Fibroblast of lung (primary cell): ENCODE data around the gene RASEF. TPM values are rescaled to one million over a fixed set of nuclear protein-coding genes. Genes with fewer than 3 reads are reported as not detected.
A peak's percentile ranks its signal among the peaks of the same experiment; 100 is the strongest.

Experiments
- DNase-seq, 2 donors: peaks; one replicate each; pipeline versions ENCODE4 v3.0.0 to v3.0.0-alpha.2; 2010; ENCODE audit warnings: low read depth in 2 of 2
- H2AFZ ChIP-seq: 2 replicates; pipeline ENCODE4 v1.5.1; 2012; ENCODE audit warnings: low read length, control low read depth, inconsistent platforms
- H3K27ac ChIP-seq: 2 replicates; pipeline ENCODE4 v1.5.1; 2011; ENCODE audit warnings: low read length, control low read depth; ENCODE audit not compliant: insufficient read depth
- H3K27me3 ChIP-seq: 2 replicates; pipeline ENCODE4 v1.5.1; 2011; ENCODE audit warnings: mild to moderate bottlenecking, low read length; ENCODE audit not compliant: control insufficient read depth, insufficient read depth
- H3K36me3 ChIP-seq: 2 replicates; pipeline ENCODE4 v1.5.1; 2011; ENCODE audit warnings: low read length; ENCODE audit not compliant: control insufficient read depth, insufficient read depth
- H3K4me1 ChIP-seq: 2 replicates; pipeline ENCODE4 v1.5.1; 2011; ENCODE audit warnings: low read length; ENCODE audit not compliant: control insufficient read depth, insufficient read depth; ENCODE audit errors: extremely low read depth
- H3K4me2 ChIP-seq: 2 replicates; pipeline ENCODE4 v1.5.1; 2011; ENCODE audit warnings: low read length, control low read depth; ENCODE audit not compliant: insufficient read depth; ENCODE audit errors: extremely low read depth
- H3K4me3 ChIP-seq, 4 experiments: fragments of 200-600 bp in 1 of 4; sonication (generic) in 1 of 4; replicated peaks in 1 of 4; 2 replicates each; pipeline ENCODE4 v1.5.1; 2011 to 2016; ENCODE audit warnings: low read length in 4 of 4, low read depth in 3 of 4, mild to moderate bottlenecking in 3 of 4, control low read depth in 2 of 4, inconsistent platforms in 1 of 4, mixed read lengths in 1 of 4; ENCODE audit not compliant: insufficient read depth in 1 of 4; ENCODE audit errors: control extremely low read depth in 1 of 4
- H3K79me2 ChIP-seq: 2 replicates; pipeline ENCODE4 v1.5.1; 2012; ENCODE audit warnings: mild to moderate bottlenecking, low read length, inconsistent platforms; ENCODE audit not compliant: control insufficient read depth, insufficient read depth
- H3K9ac ChIP-seq: 2 replicates; pipeline ENCODE4 v1.5.1; 2011; ENCODE audit warnings: mild to moderate bottlenecking, low read length, control low read depth; ENCODE audit not compliant: insufficient read depth
- H3K9me3 ChIP-seq: 2 replicates; pipeline ENCODE4 v1.5.1; 2012; ENCODE audit warnings: low read depth, low read length; ENCODE audit not compliant: control insufficient read depth, insufficient read depth
- H4K20me1 ChIP-seq: 2 replicates; pipeline ENCODE4 v1.5.1; 2011; ENCODE audit warnings: low read length; ENCODE audit not compliant: control insufficient read depth, insufficient read depth; ENCODE audit errors: extremely low read depth
- EZH2 ChIP-seq: IDR thresholded peaks from 2 replicates; pipeline ENCODE4 v1.5.1; 2012; ENCODE audit warnings: low read length, control low read depth, mild to moderate bottlenecking; ENCODE audit errors: missing control alignments
- polyA plus RNA-seq, 2 donors: library from polyadenylated mRNA; depleted of rRNA in 1 of 2; stranded (reverse) in 1 of 2; unstranded in 1 of 2; fragments of >200 nt; gene quantifications; 2 replicates each; pipeline ENCODE4 v1.2.1, GENCODE V29; 2011 to 2012; ENCODE audit warnings: missing spikeins in 1 of 2
- total RNA-seq: library from RNA; depleted of rRNA; stranded (reverse); fragments of >200 nt; gene quantifications from 2 replicates; pipeline ENCODE4 v1.2.1, GENCODE V29; 2014
- TF ChIP-seq, protein P1 (sequence below), 2 donors: IDR thresholded peaks in 1 of 2; conservative IDR thresholded peaks in 1 of 2; 1 replicate in 1 of 2; 2 replicates in 1 of 2; pipeline ENCODE4 v1.5.1; 2011 to 2012; ENCODE audit warnings: low read length in 2 of 2, control low read depth in 1 of 2, inconsistent platforms in 1 of 2, low read depth in 1 of 2, mild to moderate bottlenecking in 1 of 2

RASEF gene
- total and polyA plus RNA-seq, 2 donors (not counting 1 experiment from before 2014, with no cell fraction given): 0.28 to 1.2 TPM

DNA sequence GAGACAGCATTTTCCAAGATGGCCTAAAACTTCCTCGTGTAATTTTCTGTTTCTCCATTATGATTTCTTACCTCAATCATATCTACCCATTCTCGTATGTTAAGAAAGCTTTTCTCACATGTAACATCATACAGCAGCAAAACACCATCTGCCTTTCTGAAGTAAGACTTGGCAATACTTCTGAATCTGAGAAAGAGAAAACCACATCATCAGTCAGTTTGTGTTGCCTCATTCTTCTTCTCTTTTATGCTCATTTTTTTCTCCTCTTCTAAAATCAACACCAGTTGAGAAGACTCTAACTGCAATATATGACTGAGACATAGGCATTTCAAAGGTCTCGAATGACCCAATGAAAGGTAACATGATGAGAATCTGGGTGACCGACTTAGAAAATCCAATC lies 66.0 kb downstream of the RASEF start:
- H3K36me3 ChIP-seq: no peaks in the 10 kb centered on the region
- no peaks in the 10 kb centered on the region for H3K4me1 ChIP-seq
- no peaks in the 10 kb centered on the region for H3K9me3 ChIP-seq
- no peaks in the 10 kb centered on the region for H3K27me3 ChIP-seq
- H3K4me3 ChIP-seq: no peak overlapping the region
- H3K4me2 ChIP-seq: no peak overlapping the region
- DNase-seq: peak; percentile 27 to 83
- H3K79me2 ChIP-seq: no peaks in the 10 kb centered on the region
- no peak overlapping the region for H3K9ac ChIP-seq
- no peak overlapping the region for H3K27ac ChIP-seq
- TF ChIP-seq EZH2: no peak
- TF ChIP-seq, protein P1, sequence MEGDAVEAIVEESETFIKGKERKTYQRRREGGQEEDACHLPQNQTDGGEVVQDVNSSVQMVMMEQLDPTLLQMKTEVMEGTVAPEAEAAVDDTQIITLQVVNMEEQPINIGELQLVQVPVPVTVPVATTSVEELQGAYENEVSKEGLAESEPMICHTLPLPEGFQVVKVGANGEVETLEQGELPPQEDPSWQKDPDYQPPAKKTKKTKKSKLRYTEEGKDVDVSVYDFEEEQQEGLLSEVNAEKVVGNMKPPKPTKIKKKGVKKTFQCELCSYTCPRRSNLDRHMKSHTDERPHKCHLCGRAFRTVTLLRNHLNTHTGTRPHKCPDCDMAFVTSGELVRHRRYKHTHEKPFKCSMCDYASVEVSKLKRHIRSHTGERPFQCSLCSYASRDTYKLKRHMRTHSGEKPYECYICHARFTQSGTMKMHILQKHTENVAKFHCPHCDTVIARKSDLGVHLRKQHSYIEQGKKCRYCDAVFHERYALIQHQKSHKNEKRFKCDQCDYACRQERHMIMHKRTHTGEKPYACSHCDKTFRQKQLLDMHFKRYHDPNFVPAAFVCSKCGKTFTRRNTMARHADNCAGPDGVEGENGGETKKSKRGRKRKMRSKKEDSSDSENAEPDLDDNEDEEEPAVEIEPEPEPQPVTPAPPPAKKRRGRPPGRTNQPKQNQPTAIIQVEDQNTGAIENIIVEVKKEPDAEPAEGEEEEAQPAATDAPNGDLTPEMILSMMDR (conservative IDR thresholded peaks at IDR 0.05 in 1 of 2, IDR thresholded peaks at IDR 0.05 in 1 of 2; ENCODE audit: low read depth in 1 of 2, low read length in 2 of 2): no peak
- H2AFZ ChIP-seq: no peak overlapping the region
- no peaks in the 10 kb centered on the region for H4K20me1 ChIP-seq

DNA sequence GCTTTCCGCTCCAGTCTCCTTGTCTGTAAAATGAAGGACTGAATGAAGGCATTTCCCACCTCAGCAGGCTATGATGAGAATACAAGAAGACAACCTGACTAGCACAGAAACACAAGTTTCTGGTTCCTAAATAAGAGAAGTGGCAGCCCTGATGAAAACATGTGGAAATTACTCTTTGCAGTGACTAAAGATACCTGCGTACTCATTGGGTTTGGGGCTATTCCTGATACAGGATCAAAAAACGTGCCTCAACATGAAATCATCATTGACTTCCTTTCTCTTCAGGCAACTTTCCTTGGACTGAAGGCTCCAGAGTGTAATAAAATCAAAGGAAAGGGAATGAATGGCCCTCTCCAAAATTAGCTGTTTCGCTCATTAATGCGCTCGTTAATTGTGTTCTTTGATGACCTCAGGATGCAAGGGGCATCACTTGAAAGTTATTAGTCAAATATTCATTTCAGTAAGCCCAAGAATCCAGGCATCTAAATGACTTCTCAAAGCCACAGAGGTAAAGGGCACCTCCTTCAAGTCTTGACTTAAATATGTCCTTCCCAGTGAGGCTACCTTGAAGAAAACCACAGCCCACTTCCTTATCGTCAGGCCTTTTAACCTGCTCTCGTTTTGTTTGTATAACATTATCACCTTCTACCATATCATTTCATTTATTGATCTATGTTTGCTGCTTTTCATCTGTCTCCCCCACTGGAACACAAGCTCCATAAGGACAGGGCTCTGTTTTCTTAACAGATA lies 68.9 kb downstream of the RASEF start:
- no peak for DNase-seq
- Histone ChIP-seq H3K79me2 (no peaks in the 10 kb centered on the region), H3K27me3 (no peaks in the 10 kb centered on the region)

DNA sequence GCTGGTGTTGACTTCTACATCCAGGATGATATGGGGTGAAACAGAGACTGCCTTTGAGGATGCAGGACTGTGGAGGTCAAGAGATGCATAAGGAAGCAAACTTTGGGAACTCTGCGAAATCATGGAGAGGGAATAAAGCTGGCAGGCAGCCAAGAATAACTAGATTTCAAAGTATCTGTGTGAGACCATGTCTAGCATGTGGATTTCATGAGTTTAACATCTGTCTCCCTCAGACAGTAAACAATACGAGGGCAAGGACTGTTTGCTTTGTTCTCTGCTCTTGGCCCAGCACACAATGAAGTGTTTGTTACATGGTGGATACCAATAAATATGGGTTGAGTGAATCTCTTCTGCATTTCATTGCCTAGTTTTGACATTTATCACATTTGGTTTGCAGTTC lies 71.3 kb downstream of the RASEF start:
- Histone ChIP-seq H3K4me1 (no peaks in the 10 kb centered on the region), H3K79me2 (no peaks in the 10 kb centered on the region), H3K9me3 (no peaks in the 10 kb centered on the region), H3K9ac (no peak overlapping the region), H3K4me2 (no peak overlapping the region), H3K27me3 (no peaks in the 10 kb centered on the region), H3K36me3 (no peaks in the 10 kb centered on the region), H2AFZ (no peak overlapping the region), H4K20me1 (no peaks in the 10 kb centered on the region), H3K4me3 (no peak overlapping the region), H3K27ac (no peak overlapping the region)
- TF ChIP-seq, protein P1 (conservative IDR thresholded peaks at IDR 0.05 in 1 of 2, IDR thresholded peaks at IDR 0.05 in 1 of 2; ENCODE audit: low read depth in 1 of 2, low read length in 2 of 2): no peak
- TF ChIP-seq EZH2: no peak
- DNase-seq: peak in 1 of 2 donors; percentile 17

More for the DNA sequence above, 68.9 kb downstream of the RASEF start:
- Histone ChIP-seq H3K9me3 (no peaks in the 10 kb centered on the region), H3K4me2 (no peak overlapping the region), H3K27ac (no peak overlapping the region), H3K4me1 (no peaks in the 10 kb centered on the region), H3K4me3 (no peak overlapping the region), H3K36me3 (no peaks in the 10 kb centered on the region), H3K9ac (no peak overlapping the region), H4K20me1 (no peaks in the 10 kb centered on the region), H2AFZ (no peak overlapping the region)
- TF ChIP-seq EZH2: no peak
- TF ChIP-seq, protein P1 (conservative IDR thresholded peaks at IDR 0.05 in 1 of 2, IDR thresholded peaks at IDR 0.05 in 1 of 2; ENCODE audit: low read depth in 1 of 2, low read length in 2 of 2): no peak
